PFSK-1 (cell line): Measurements from ENCODE around the gene CKAP2L.

Experiments used
- FOXP2 ChIP-seq: optimal IDR thresholded peaks from 2 replicates; pipeline ENCODE3; 2011; ENCODE audit warnings: borderline replicate concordance, control low read depth, inconsistent platforms; ENCODE audit not compliant: insufficient read depth; ENCODE audit errors: extremely low read length, extremely low read depth
- POLR2AphosphoS5 ChIP-seq: IDR thresholded peaks from 2 replicates; pipeline ENCODE4 v1.6.1; 2012; ENCODE audit warnings: low read depth, mild to moderate bottlenecking, control low read depth, low read length, moderate library complexity
- REST ChIP-seq, 2 experiments: IDR thresholded peaks; 2 replicates each; pipeline versions ENCODE4 v1.6.1 to v1.8.0; 2011 to 2012; ENCODE audit warnings: low read depth in 2 of 2, low read length in 2 of 2, control low read depth in 1 of 2, inconsistent platforms in 1 of 2, mild to moderate bottlenecking in 1 of 2, moderate library complexity in 1 of 2; ENCODE audit not compliant: insufficient read depth in 1 of 2
- SIN3A ChIP-seq: IDR thresholded peaks from 2 replicates; pipeline ENCODE4 v1.6.1; 2012; ENCODE audit warnings: mild to moderate bottlenecking, low read length, moderate library complexity, borderline replicate concordance; ENCODE audit not compliant: insufficient read depth
- TAF1 ChIP-seq: IDR thresholded peaks from 2 replicates; pipeline ENCODE4 v1.6.1; 2012; ENCODE audit warnings: low read length, control low read depth, borderline replicate concordance; ENCODE audit not compliant: insufficient read depth

Gene CKAP2L

GRCh38 chr2:112754564-112754963 is 9.8 kb downstream of the CKAP2L start:
- TF ChIP-seq POLR2AphosphoS5 (no peak), REST (IDR thresholded peaks at IDR 0.05; ENCODE audit: insufficient read depth in 1 of 2, low read depth in 2 of 2, low read length in 2 of 2) (no peak), TAF1 (no peak), SIN3A (no peak), FOXP2 (no peak)

GRCh38 chr2:112752667-112753066 is 11.7 kb downstream of the CKAP2L start:
- TF ChIP-seq REST (IDR thresholded peaks at IDR 0.05; ENCODE audit: insufficient read depth in 1 of 2, low read depth in 2 of 2, low read length in 2 of 2) (no peak), FOXP2 (no peak), POLR2AphosphoS5 (no peak), SIN3A (no peak), TAF1 (no peak)

- no peak for TF ChIP-seq REST (IDR thresholded peaks at IDR 0.05; ENCODE audit: insufficient read depth in 1 of 2, low read depth in 2 of 2, low read length in 2 of 2)
- TF ChIP-seq SIN3A, result no peak
- no peak for TF ChIP-seq POLR2AphosphoS5
- no peak for TF ChIP-seq FOXP2
- TF ChIP-seq TAF1, result no peak
Observed at GRCh38 chr2:112751451-112752197, 12.8 kb downstream of the CKAP2L start.

- TF ChIP-seq TAF1, result no peak
- TF ChIP-seq FOXP2, result no peak
- TF ChIP-seq SIN3A, result no peak
- no peak for TF ChIP-seq REST (IDR thresholded peaks at IDR 0.05; ENCODE audit: insufficient read depth in 1 of 2, low read depth in 2 of 2, low read length in 2 of 2)
- TF ChIP-seq POLR2AphosphoS5, result no peak
Observed at GRCh38 chr2:112750560-112750843, 13.9 kb downstream of the CKAP2L start.
